ENCODE data around the gene C12orf76. TPM values are rescaled to one million over a fixed set of nuclear protein-coding genes. Genes with fewer than 3 reads are reported as not detected.

C12orf76 gene
- total and polyA plus RNA-seq, 9 of the 15 experiments (the other 6 are each of a cell fraction or from before 2014, with no cell fraction given) = 6.3 to 38.6 (median 12.3) TPM

GRCh38 chr12:110001596-110001995, 46.7 kb downstream of the C12orf76 start:
- H3K9ac ChIP-seq (ENCODE audit: insufficient read depth in 1 of 2, low read depth in 2 of 2, low read length in 2 of 2) = no peak overlapping the region
- H3K79me2 ChIP-seq (ENCODE audit: control insufficient read depth, insufficient read depth, low read length) = peaks cover 23% of the 10 kb centered on the region
- H3K27me3 ChIP-seq (ENCODE audit: control insufficient read depth in 2 of 2, insufficient read depth in 2 of 2, low read length in 2 of 2) = no peaks in the 10 kb centered on the region
- H4K20me1 ChIP-seq (replicated peaks; ENCODE audit: control insufficient read depth, insufficient read depth, low read length) = no peaks in the 10 kb centered on the region
- intact Hi-C loops (cut with micrococcal nuclease) = no loop called here
- H2AFZ ChIP-seq (ENCODE audit: low read depth, low read length) = no peak overlapping the region
- H3K9me1 ChIP-seq (ENCODE audit: control insufficient read depth, insufficient read depth, low read length) = no peaks in the 10 kb centered on the region
- CTCF ChIA-PET (ENCODE audit: low intra/inter-chr PET ratio) = no interaction called here
- 86% methylated on average over 4 of the region's 4 CpGs for WGBS (ENCODE audit: insufficient coverage, low coverage, missing lambda C conversion rate)
- no peak overlapping the region for H3K4me3 ChIP-seq
- peaks cover 15 to 18% of the 10 kb centered on the region in 2 experiments for H3K4me1 ChIP-seq (replicated peaks in 1 of 2; ENCODE audit: control insufficient read depth in 2 of 2, insufficient read depth in 2 of 2, low read length in 2 of 2)
- H3K36me3 ChIP-seq (ENCODE audit: control insufficient read depth, insufficient read depth, low read length) = peaks cover 8% of the 10 kb centered on the region
- BruUV-seq (replicated peaks) = no TSS peak
- no peak for FAIRE-seq
- H3K4me2 ChIP-seq (ENCODE audit: insufficient read depth, low read length) = no peak overlapping the region
- no peak for ATAC-seq
- POLR2A ChIA-PET = interaction anchor here (0.6 to 1.3 kb wide), 2 partner anchors 21 to 256 kb away, joined by 3 read pairs; no protein-coding TSS in a partner anchor
- DNase-seq (ENCODE audit: extremely low read depth in 1 of 4, low spot score in 3 of 4) = no peak
- in situ Hi-C loops (cut with MboI) = no loop called here
- H3K27ac ChIP-seq (ENCODE audit: extremely low read depth, low read depth, low read length) = no peak overlapping the region
- no peaks in the 10 kb centered on the region for H3K9me3 ChIP-seq (replicated peaks; ENCODE audit: control insufficient read depth, insufficient read depth, low read depth, low read length)
- no peak for TF ChIP-seq ZNF24 (IDR thresholded peaks at IDR 0.05)
- no peak for TF ChIP-seq ZFP1 (CRISPR knock-in tag; IDR thresholded peaks at IDR 0.05)
- no peak for TF ChIP-seq ELK3 (CRISPR knock-in tag; IDR thresholded peaks at IDR 0.05)
- no peak for TF ChIP-seq ZNF277 (CRISPR knock-in tag; IDR thresholded peaks at IDR 0.05; ENCODE audit: borderline replicate concordance)
- TF ChIP-seq HIVEP1 (CRISPR knock-in tag; IDR thresholded peaks at IDR 0.05) = no peak
- TF ChIP-seq ZNF57 (CRISPR knock-in tag; IDR thresholded peaks at IDR 0.05) = no peak
- no peak for TF ChIP-seq FOXJ3 (CRISPR knock-in tag; IDR thresholded peaks at IDR 0.05)
- TF ChIP-seq MTA2 (IDR thresholded peaks at IDR 0.05; ENCODE audit: low read depth) = no peak
- no peak for TF ChIP-seq ZNF644 (tag; IDR thresholded peaks at IDR 0.05; ENCODE audit: low read depth)
- no peak for TF ChIP-seq BRF1 (IDR thresholded peaks at IDR 0.05; ENCODE audit: borderline replicate concordance, extremely low read depth, insufficient read length)
- no peak for TF ChIP-seq CREB3 (tag; conservative IDR thresholded peaks at IDR 0.05; ENCODE audit: low read depth)
- TF ChIP-seq CHD4 (IDR thresholded peaks at IDR 0.05; ENCODE audit: insufficient read depth, insufficient replicate concordance, low read depth, low read length, poor library complexity, severe bottlenecking) = no peak
- TF ChIP-seq E2F1 (CRISPR knock-in tag; IDR thresholded peaks at IDR 0.05) = no peak
- no peak for TF ChIP-seq PRPF4 (IDR thresholded peaks at IDR 0.05; ENCODE audit: insufficient read depth, low read depth, low read length, poor library complexity, severe bottlenecking)

Measured in K562 (cell line).